ENCODE results near the gene MIGA1. TPM values are rescaled to one million over a fixed set of nuclear protein-coding genes. Genes with fewer than 3 reads are reported as not detected.

MIGA1 gene
- total and polyA plus RNA-seq, 2 of the 13 experiments (the other 11 are each of a cell fraction or from before 2014, with no cell fraction given) = 3.8 to 6.6 TPM

GRCh38 chr1:77831976-77832711, 52.7 kb downstream of the MIGA1 start:
- no peak for DNase-seq (ENCODE audit: low spot score)
- no peak overlapping the region for H2AFZ ChIP-seq (ENCODE audit: low read length)
- no peak for TF ChIP-seq ZNF24 (IDR thresholded peaks at IDR 0.05)
- no peak for TF ChIP-seq ETS1 (CRISPR knock-in tag; IDR thresholded peaks at IDR 0.05)
- TF ChIP-seq ZNF781 (CRISPR knock-in tag; IDR thresholded peaks at IDR 0.05; ENCODE audit: borderline replicate concordance, not compliant biosample characterization) = no peak
- no peak for TF ChIP-seq HIVEP1 (CRISPR knock-in tag; IDR thresholded peaks at IDR 0.05)
- no peak for TF ChIP-seq ERF (CRISPR knock-in tag; IDR thresholded peaks at IDR 0.05)
- no peak for TF ChIP-seq SMARCE1 (IDR thresholded peaks at IDR 0.05; ENCODE audit: borderline replicate concordance)
- TF ChIP-seq SKIL (CRISPR knock-in tag; IDR thresholded peaks at IDR 0.05; ENCODE audit: borderline replicate concordance) = no peak
- TF ChIP-seq SMARCC2 (IDR thresholded peaks at IDR 0.05) = no peak
- no peak for TF ChIP-seq SIN3A (IDR thresholded peaks at IDR 0.05; ENCODE audit: borderline replicate concordance, low read depth, low read length)
- no peak for TF ChIP-seq TCF7L2 (IDR thresholded peaks at IDR 0.05; ENCODE audit: low read depth, low read length)
- TF ChIP-seq ZNF546 (CRISPR knock-in tag; conservative IDR thresholded peaks at IDR 0.05) = no peak
- in situ Hi-C loops (cut with HindIII; ENCODE audit: extremely low pct_ligation_motif_present, low pct_unique_long_range_greater_than_20kb) = no loop called here
- H3K9ac ChIP-seq (ENCODE audit: insufficient read depth, low read depth, low read length) = no peak overlapping the region
- BruUV-seq (replicated peaks) = no TSS peak
- peaks cover 2 to 6% of the 10 kb centered on the region in 2 experiments; a peak in 1 of 5 replicates for H3K36me3 ChIP-seq (replicated peaks in 1 of 2; ENCODE audit: control insufficient read depth in 1 of 2, insufficient read depth in 2 of 2, low read length in 2 of 2)
- WGBS (ENCODE audit: low lambda C conversion rate) = 83% methylated on average over 2 of the region's 2 CpGs
- no peaks in the 10 kb centered on the region for H3K79me2 ChIP-seq (ENCODE audit: insufficient read depth, low read length)
- intact Hi-C loops (cut with micrococcal nuclease; ENCODE audit: unreplicated experiment) = no loop called here
- no peak for FAIRE-seq
- no peak overlapping the region for H3K4me3 ChIP-seq (replicated peaks in 1 of 3; ENCODE audit: insufficient read depth in 1 of 3, low read depth in 2 of 3, low read length in 3 of 3)
- CTCF ChIA-PET (ENCODE audit: low intra/inter-chr PET ratio, low total read pairs) = no interaction called here
- H4K20me1 ChIP-seq (ENCODE audit: insufficient read depth, low read length) = no peaks in the 10 kb centered on the region
- no peak for ATAC-seq
- no peak overlapping the region for H3K27ac ChIP-seq (ENCODE audit: extremely low read length, insufficient read depth, low read length)
- POLR2A ChIA-PET = no interaction called here
- no peaks in the 10 kb centered on the region for H3K9me3 ChIP-seq (ENCODE audit: low read length)
- no peaks in the 10 kb centered on the region for H3K27me3 ChIP-seq (ENCODE audit: control insufficient read depth in 1 of 2, insufficient read depth in 2 of 2, low read length in 2 of 2)
- no peaks in the 10 kb centered on the region for H3K4me1 ChIP-seq (ENCODE audit: insufficient read depth, low read length)
- no peak overlapping the region for H3K4me2 ChIP-seq (ENCODE audit: low read depth, low read length)

Measured in HepG2 (cell line).